Astrocyte (in vitro differentiated cells and primary cell): Measurements from ENCODE around the gene GCHFR. TPM values are rescaled to one million over a fixed set of nuclear protein-coding genes. Genes with fewer than 3 reads are reported as not detected.

Experiments used
- DNase-seq: peaks from one replicate; pipeline ENCODE4 v3.0.0-alpha.2; 2010; ENCODE audit warnings: low read depth
- FAIRE-seq: peaks from 2 replicates; lab custom pipeline; 2011; peaks lifted over from hg19 to GRCh38; lab: Jason Lieb, UNC
- H2AFZ ChIP-seq: 2 replicates; pipeline ENCODE4 v1.6.0; 2012; ENCODE audit warnings: low read depth, low read length, inconsistent platforms
- H3K27ac ChIP-seq: 2 replicates; pipeline ENCODE4 v1.5.1; 2011; ENCODE audit warnings: low read depth, low read length, inconsistent platforms
- H3K27me3 ChIP-seq: 2 replicates; pipeline ENCODE4 v1.6.0; 2011; ENCODE audit warnings: low read length, inconsistent platforms; ENCODE audit not compliant: insufficient read depth
- H3K36me3 ChIP-seq: 2 replicates; pipeline ENCODE4 v1.5.1; 2011; ENCODE audit warnings: low read length, inconsistent platforms; ENCODE audit not compliant: insufficient read depth
- H3K4me1 ChIP-seq: 2 replicates; pipeline ENCODE4 v1.5.1; 2011; ENCODE audit warnings: low read length, inconsistent platforms; ENCODE audit not compliant: insufficient read depth
- H3K4me2 ChIP-seq: 2 replicates; pipeline ENCODE4 v1.6.0; 2012; ENCODE audit warnings: low read length, inconsistent platforms
- H3K4me3 ChIP-seq: 2 replicates; pipeline ENCODE4 v1.5.1; 2011; ENCODE audit warnings: low read depth, mild to moderate bottlenecking, low read length, inconsistent platforms; ENCODE audit not compliant: insufficient read depth
- H3K79me2 ChIP-seq: 2 replicates; pipeline ENCODE4 v1.6.0; 2012; ENCODE audit warnings: mild to moderate bottlenecking, low read length, inconsistent platforms; ENCODE audit not compliant: insufficient read depth
- H3K9ac ChIP-seq: 2 replicates; pipeline ENCODE4 v1.6.0; 2012; ENCODE audit warnings: mild to moderate bottlenecking, low read length, inconsistent platforms
- H3K9me3 ChIP-seq: 2 replicates; pipeline ENCODE4 v1.5.1; 2012; ENCODE audit warnings: low read depth, mild to moderate bottlenecking, low read length, inconsistent platforms; ENCODE audit not compliant: insufficient read depth
- H4K20me1 ChIP-seq: 2 replicates; pipeline ENCODE4 v1.6.0; 2012; ENCODE audit warnings: low read length, inconsistent platforms; ENCODE audit not compliant: insufficient read depth
- H3K27ac Mint-ChIP-seq: one replicate; pipeline ENCODE4 v1.8.0; 2021; ENCODE audit warnings: mild to moderate bottlenecking, mixed read lengths; ENCODE audit not compliant: unreplicated experiment
- H3K27me3 Mint-ChIP-seq: one replicate; pipeline ENCODE4 v1.8.0; 2021; ENCODE audit warnings: low read depth, mixed read lengths; ENCODE audit not compliant: unreplicated experiment
- H3K36me3 Mint-ChIP-seq: one replicate; pipeline ENCODE4 v1.8.0; 2021; ENCODE audit warnings: low read depth, mixed read lengths; ENCODE audit not compliant: unreplicated experiment
- H3K4me1 Mint-ChIP-seq: one replicate; pipeline ENCODE4 v1.8.0; 2021; ENCODE audit warnings: low read depth, mixed read lengths; ENCODE audit not compliant: unreplicated experiment
- H3K4me3 Mint-ChIP-seq: one replicate; pipeline ENCODE4 v1.8.0; 2021; ENCODE audit warnings: mild to moderate bottlenecking, moderate library complexity, mixed read lengths; ENCODE audit not compliant: unreplicated experiment
- H3K9me3 Mint-ChIP-seq: one replicate; pipeline ENCODE4 v1.8.0; 2021; ENCODE audit warnings: mild to moderate bottlenecking, mixed read lengths; ENCODE audit not compliant: unreplicated experiment
- CTCF ChIP-seq: IDR thresholded peaks from 2 replicates; pipeline ENCODE4 v1.5.1; 2011; ENCODE audit warnings: low read depth, mild to moderate bottlenecking, inconsistent platforms, low read length, moderate library complexity; ENCODE audit not compliant: insufficient read depth
- EZH2 ChIP-seq: IDR thresholded peaks from 2 replicates; pipeline ENCODE4 v1.6.1; 2012; ENCODE audit warnings: mild to moderate bottlenecking, low read length, inconsistent platforms; ENCODE audit not compliant: insufficient read depth
- total RNA-seq: library from RNA; stranded (reverse); gene quantifications from 2 replicates; pipeline ENCODE4 v1.2.1, GENCODE V29; 2021

GCHFR gene
- total RNA-seq, 1 donor from 2014 or later, result 7.3 TPM

GRCh38 chr15:40785814-40786213 is 21.9 kb downstream of the GCHFR start:
- no peak overlapping the region for H3K27ac Mint-ChIP-seq
- H3K27me3 Mint-ChIP-seq, result no peaks in the 10 kb centered on the region
- FAIRE-seq (no peak), DNase-seq (no peak)
- H3K4me1 Mint-ChIP-seq, result peaks cover 6% of the 10 kb centered on the region
- TF ChIP-seq CTCF, result no peak
- TF ChIP-seq EZH2, result no peak
- H3K4me1 ChIP-seq, result peaks cover 22% of the 10 kb centered on the region
- peaks cover 4% of the 10 kb centered on the region for H3K36me3 ChIP-seq
- H3K9me3 ChIP-seq, result no peaks in the 10 kb centered on the region
- H3K9ac ChIP-seq, result no peak overlapping the region
- no peaks in the 10 kb centered on the region for H3K27me3 ChIP-seq
- no peak overlapping the region for H3K27ac ChIP-seq
- no peak overlapping the region for H2AFZ ChIP-seq
- peaks cover 2% of the 10 kb centered on the region for H3K36me3 Mint-ChIP-seq
- no peak overlapping the region for H3K4me2 ChIP-seq
- no peak overlapping the region for H3K4me3 Mint-ChIP-seq
- peaks cover 51% of the 10 kb centered on the region for H4K20me1 ChIP-seq
- no peak overlapping the region for H3K4me3 ChIP-seq
- no peaks in the 10 kb centered on the region for H3K9me3 Mint-ChIP-seq
- peaks cover 35% of the 10 kb centered on the region for H3K79me2 ChIP-seq

- FAIRE-seq (no peak), DNase-seq (peak; percentile 91)
- Histone ChIP-seq H2AFZ (no peak overlapping the region), H4K20me1 (peaks cover 48% of the 10 kb centered on the region), H3K9me3 (no peaks in the 10 kb centered on the region), H3K79me2 (peaks cover 40% of the 10 kb centered on the region), H3K27me3 (no peaks in the 10 kb centered on the region), H3K4me2 (peak overlapping the region; percentile 60), H3K9ac (peak overlapping the region; percentile 31), H3K36me3 (peaks cover 6% of the 10 kb centered on the region), H3K27ac (peak overlapping the region; percentile 36), H3K4me3 (no peak overlapping the region), H3K4me1 (peaks cover 23% of the 10 kb centered on the region)
- Mint-ChIP-seq H3K4me1 (peaks cover 6% of the 10 kb centered on the region), H3K9me3 (no peaks in the 10 kb centered on the region), H3K4me3 (no peak overlapping the region), H3K27me3 (no peaks in the 10 kb centered on the region), H3K36me3 (peaks cover 8% of the 10 kb centered on the region), H3K27ac (peak overlapping the region; percentile 55)
- TF ChIP-seq CTCF (no peak), EZH2 (no peak)
Measured at GRCh38 chr15:40787344-40787841, 23.5 kb downstream of the GCHFR start.

GRCh38 chr15:40787991-40788390 is 24.1 kb downstream of the GCHFR start:
- FAIRE-seq (no peak), DNase-seq (no peak)
- Histone ChIP-seq H3K4me1 (peaks cover 29% of the 10 kb centered on the region), H3K4me2 (peak overlapping the region; percentile 60), H3K4me3 (no peak overlapping the region), H3K79me2 (peaks cover 41% of the 10 kb centered on the region), H3K9ac (peak overlapping the region; percentile 31), H3K27ac (peak overlapping the region; percentile 36), H2AFZ (no peak overlapping the region), H3K27me3 (no peaks in the 10 kb centered on the region), H3K9me3 (no peaks in the 10 kb centered on the region), H4K20me1 (peaks cover 42% of the 10 kb centered on the region), H3K36me3 (peaks cover 6% of the 10 kb centered on the region)
- Mint-ChIP-seq H3K4me3 (no peak overlapping the region), H3K9me3 (no peaks in the 10 kb centered on the region), H3K4me1 (peaks cover 6% of the 10 kb centered on the region), H3K36me3 (peaks cover 8% of the 10 kb centered on the region), H3K27ac (no peak overlapping the region), H3K27me3 (no peaks in the 10 kb centered on the region)
- TF ChIP-seq CTCF (no peak), EZH2 (no peak)
